Omental fat pad (tissue), 4 donors: ENCODE measurements around the gene SYTL3. TPM values are rescaled to one million over a fixed set of nuclear protein-coding genes. Genes with fewer than 3 reads are reported as not detected.

Source experiments
- ATAC-seq: fragments of 150-250 bp; one replicate; pipeline ENCODE4 v1.9.1; 2016; ENCODE audit warnings: mild to moderate bottlenecking, moderate library complexity; ENCODE audit not compliant: low FRiP score
- DNase-seq: peaks from one replicate; pipeline ENCODE4 v3.0.0-alpha.2; 2019; ENCODE audit warnings: low spot score
- total RNA-seq, 4 donors: library from RNA; depleted of rRNA; stranded (reverse); fragments of >200 nt; gene quantifications; one replicate each; pipeline ENCODE4 v1.1.0, GENCODE V29; 2016
- TF ChIP-seq, protein P1 (sequence below), 3 donors: fragments of 450-650 bp; IDR thresholded peaks; one replicate each; pipeline ENCODE4 v1.5.1; 2016 to 2017; ENCODE audit warnings: antibody characterized with exemption in 3 of 3, mild to moderate bottlenecking in 3 of 3, moderate library complexity in 2 of 3

Gene SYTL3
- total RNA-seq, 4 donors from 2014 or later = 5.3 to 16.3 (median 6.8) TPM

- ATAC-seq (no peak), DNase-seq (no peak)
- TF ChIP-seq, protein P1, sequence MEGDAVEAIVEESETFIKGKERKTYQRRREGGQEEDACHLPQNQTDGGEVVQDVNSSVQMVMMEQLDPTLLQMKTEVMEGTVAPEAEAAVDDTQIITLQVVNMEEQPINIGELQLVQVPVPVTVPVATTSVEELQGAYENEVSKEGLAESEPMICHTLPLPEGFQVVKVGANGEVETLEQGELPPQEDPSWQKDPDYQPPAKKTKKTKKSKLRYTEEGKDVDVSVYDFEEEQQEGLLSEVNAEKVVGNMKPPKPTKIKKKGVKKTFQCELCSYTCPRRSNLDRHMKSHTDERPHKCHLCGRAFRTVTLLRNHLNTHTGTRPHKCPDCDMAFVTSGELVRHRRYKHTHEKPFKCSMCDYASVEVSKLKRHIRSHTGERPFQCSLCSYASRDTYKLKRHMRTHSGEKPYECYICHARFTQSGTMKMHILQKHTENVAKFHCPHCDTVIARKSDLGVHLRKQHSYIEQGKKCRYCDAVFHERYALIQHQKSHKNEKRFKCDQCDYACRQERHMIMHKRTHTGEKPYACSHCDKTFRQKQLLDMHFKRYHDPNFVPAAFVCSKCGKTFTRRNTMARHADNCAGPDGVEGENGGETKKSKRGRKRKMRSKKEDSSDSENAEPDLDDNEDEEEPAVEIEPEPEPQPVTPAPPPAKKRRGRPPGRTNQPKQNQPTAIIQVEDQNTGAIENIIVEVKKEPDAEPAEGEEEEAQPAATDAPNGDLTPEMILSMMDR (IDR thresholded peaks at IDR 0.05) = no peak
These were observed 12.7 kb downstream of the SYTL3 start for GRCh38 chr6:158662607-158662953.

- ATAC-seq (no peak), DNase-seq (no peak)
- TF ChIP-seq, protein P1 (IDR thresholded peaks at IDR 0.05) = no peak
These were observed 13.2 kb downstream of the SYTL3 start for GRCh38 chr6:158662954-158663624.

GRCh38 chr6:158663625-158664165 lies 13.8 kb downstream of the SYTL3 start:
- ATAC-seq = no peak
- TF ChIP-seq, protein P1 (IDR thresholded peaks at IDR 0.05) = no peak
- DNase-seq = no peak

DNA sequence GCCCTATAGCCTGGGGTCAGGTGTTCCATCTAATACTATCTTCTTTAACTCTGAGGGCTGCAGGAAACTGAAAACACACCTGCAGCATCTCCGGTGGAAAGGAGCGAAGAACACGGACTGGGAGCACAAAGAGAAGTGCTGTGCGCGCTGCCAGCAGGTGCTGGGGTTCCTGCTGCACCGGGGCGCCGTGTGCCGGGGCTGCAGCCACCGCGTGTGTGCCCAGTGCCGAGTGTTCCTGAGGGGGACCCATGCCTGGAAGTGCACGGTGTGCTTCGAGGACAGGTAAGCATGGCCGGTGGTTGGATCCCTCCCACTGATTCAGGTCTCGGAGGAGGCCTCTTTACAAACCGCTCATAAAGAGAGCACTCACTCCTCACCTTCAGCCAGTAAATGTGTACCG lies 15.5 kb downstream of the SYTL3 start:
- DNase-seq = no peak
- TF ChIP-seq, protein P1 (IDR thresholded peaks at IDR 0.05) = no peak
- no peak for ATAC-seq

DNA sequence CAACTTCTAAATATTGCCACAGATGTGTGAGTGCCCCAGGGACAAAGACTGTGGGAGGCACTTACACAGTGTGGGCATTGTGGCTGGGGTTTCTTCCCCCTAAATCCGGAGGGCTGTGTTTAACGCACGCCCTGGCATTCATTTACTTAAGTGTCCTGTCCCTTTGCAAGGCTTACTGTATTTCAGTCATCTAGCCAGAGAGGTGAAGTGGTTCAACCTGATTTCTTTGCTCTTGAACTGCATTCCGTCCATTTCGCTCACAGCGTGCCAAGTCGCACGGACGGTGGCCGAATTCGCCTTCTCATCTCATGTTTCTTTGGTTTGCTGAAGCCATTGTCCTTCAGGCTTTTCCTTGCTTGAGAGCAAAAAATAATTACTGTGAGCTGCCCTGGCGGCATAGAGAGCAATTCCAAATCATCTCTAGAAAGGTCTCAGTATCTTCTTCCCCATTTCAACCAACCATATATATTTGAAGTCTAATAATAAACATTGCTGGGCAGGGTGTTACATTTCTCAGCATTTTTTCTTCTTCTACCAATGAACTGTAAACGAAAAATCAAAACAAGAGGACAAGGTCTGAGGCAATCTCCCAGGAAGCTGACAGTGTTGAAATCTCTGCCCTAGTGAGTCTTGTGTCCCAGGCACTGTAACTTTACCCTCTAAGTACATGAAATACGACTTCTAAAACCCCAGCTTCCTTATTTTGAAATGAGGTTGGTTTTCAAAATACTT lies 16.9 kb downstream of the SYTL3 start:
- DNase-seq = no peak
- ATAC-seq = no peak
- TF ChIP-seq, protein P1 (IDR thresholded peaks at IDR 0.05) = no peak

- DNase-seq (no peak), ATAC-seq (no peak)
- TF ChIP-seq, protein P1 (IDR thresholded peaks at IDR 0.05) = no peak
These were observed 17.6 kb downstream of the SYTL3 start for GRCh38 chr6:158667360-158667981.
